Prostate gland (tissue), 2 donors: Measurements from ENCODE around the gene ITGAL. TPM values are rescaled to one million over a fixed set of nuclear protein-coding genes. Genes with fewer than 3 reads are reported as not detected.
A peak's percentile ranks its signal among the peaks of the same experiment; 100 is the strongest.

Source experiments
- DNase-seq: peaks from one replicate; pipeline ENCODE4 v3.0.0-alpha.2; 2019; ENCODE audit warnings: low spot score
- H3K27ac ChIP-seq, 2 donors: fragments of 200-600 bp; sonication (generic); 2 replicates each; pipeline ENCODE4 v1.5.1; 2017 to 2019
- H3K27me3 ChIP-seq: fragments of 200-600 bp; sonication (generic); replicated peaks from 2 replicates; pipeline ENCODE4 v1.5.1; 2019; ENCODE audit not compliant: insufficient read depth
- H3K36me3 ChIP-seq, 2 donors: fragments of 200-600 bp; sonication (generic); 1 replicate in 1 of 2; 2 replicates in 1 of 2; pipeline versions ENCODE4 v1.5.1 to v1.8.1; 2017 to 2019
- H3K4me1 ChIP-seq: fragments of 200-600 bp; sonication (generic); replicated peaks from 2 replicates; pipeline ENCODE4 v1.5.1; 2019
- H3K4me3 ChIP-seq, 2 donors: fragments of 200-600 bp; sonication (generic); 2 replicates each; pipeline ENCODE4 v1.5.1; 2017 to 2019
- H3K9me3 ChIP-seq: fragments of 200-600 bp; sonication (generic); 2 replicates; pipeline ENCODE4 v1.5.1; 2017
- POLR2A ChIP-seq: fragments of 450-650 bp; IDR thresholded peaks from one replicate; pipeline ENCODE4 v1.6.1; 2016; ENCODE audit warnings: antibody characterized with exemption, mild to moderate bottlenecking
- POLR2AphosphoS5 ChIP-seq: sonication (generic); formaldehyde crosslinking; IDR thresholded peaks from one replicate; pipeline ENCODE4 v1.6.1; 2017; ENCODE audit warnings: antibody characterized with exemption
- WGBS: methylation state at CpG from one replicate; pipeline ENCODE4 v1.1.5; 2018; 5-methylcytosine and 5-hydroxymethylcytosine counted together
- intact Hi-C: fragments of 100-400 bp; cut with DNase I; formaldehyde crosslinking; loops from one replicate; pipeline ENCODE4 v1.14.2; 2022
- total RNA-seq, 2 donors: library from RNA; depleted of rRNA; stranded (reverse); fragments of >200 nt; gene quantifications; one replicate each; pipeline ENCODE4 v1.1.0, GENCODE V29; 2016
- TF ChIP-seq, protein P1 (sequence below), 4 experiments: fragments of 200-600 bp in 2 of 4; fragments of 450-650 bp in 2 of 4; sonication (generic) in 2 of 4; IDR thresholded peaks; 1 replicate in 3 of 4; 2 replicates in 1 of 4; pipeline ENCODE4 v1.5.1; 2016 to 2019; ENCODE audit warnings: antibody characterized with exemption in 4 of 4, mild to moderate bottlenecking in 2 of 4, moderate library complexity in 2 of 4

The ITGAL gene
- total RNA-seq, 2 donors from 2014 or later: 2.5 to 12.7 TPM

- no peaks in the 10 kb centered on the region for H3K9me3 ChIP-seq
- no peaks in the 10 kb centered on the region for H3K27me3 ChIP-seq
- WGBS: 34% methylated on average over 6 of the region's 6 CpGs
- no peaks in the 10 kb centered on the region for H3K36me3 ChIP-seq
- H3K27ac ChIP-seq: peak overlapping the region in 1 of 2 donors; percentile 28
- TF ChIP-seq POLR2AphosphoS5 (peak; percentile 81), POLR2A (peak; percentile 32)
- TF ChIP-seq, protein P1, sequence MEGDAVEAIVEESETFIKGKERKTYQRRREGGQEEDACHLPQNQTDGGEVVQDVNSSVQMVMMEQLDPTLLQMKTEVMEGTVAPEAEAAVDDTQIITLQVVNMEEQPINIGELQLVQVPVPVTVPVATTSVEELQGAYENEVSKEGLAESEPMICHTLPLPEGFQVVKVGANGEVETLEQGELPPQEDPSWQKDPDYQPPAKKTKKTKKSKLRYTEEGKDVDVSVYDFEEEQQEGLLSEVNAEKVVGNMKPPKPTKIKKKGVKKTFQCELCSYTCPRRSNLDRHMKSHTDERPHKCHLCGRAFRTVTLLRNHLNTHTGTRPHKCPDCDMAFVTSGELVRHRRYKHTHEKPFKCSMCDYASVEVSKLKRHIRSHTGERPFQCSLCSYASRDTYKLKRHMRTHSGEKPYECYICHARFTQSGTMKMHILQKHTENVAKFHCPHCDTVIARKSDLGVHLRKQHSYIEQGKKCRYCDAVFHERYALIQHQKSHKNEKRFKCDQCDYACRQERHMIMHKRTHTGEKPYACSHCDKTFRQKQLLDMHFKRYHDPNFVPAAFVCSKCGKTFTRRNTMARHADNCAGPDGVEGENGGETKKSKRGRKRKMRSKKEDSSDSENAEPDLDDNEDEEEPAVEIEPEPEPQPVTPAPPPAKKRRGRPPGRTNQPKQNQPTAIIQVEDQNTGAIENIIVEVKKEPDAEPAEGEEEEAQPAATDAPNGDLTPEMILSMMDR (IDR thresholded peaks at IDR 0.05): no peak
- DNase-seq: peak; percentile 58
- peaks cover 6% of the 10 kb centered on the region for H3K4me1 ChIP-seq
- no peak overlapping the region for H3K4me3 ChIP-seq
- intact Hi-C loops: no loop called here
Measured at GRCh38 chr16:30567991-30568638, 95.6 kb downstream of the ITGAL start.

- H3K36me3 ChIP-seq: no peaks in the 10 kb centered on the region
- H3K27ac ChIP-seq: no peak overlapping the region
- H3K4me3 ChIP-seq: no peak overlapping the region
- no peak for DNase-seq
- H3K4me1 ChIP-seq: peaks cover 6% of the 10 kb centered on the region
- 96% methylated on average over 3 of the region's 3 CpGs for WGBS
- H3K9me3 ChIP-seq: no peaks in the 10 kb centered on the region
- no peaks in the 10 kb centered on the region for H3K27me3 ChIP-seq
- intact Hi-C loops: no loop called here
- TF ChIP-seq POLR2AphosphoS5: no peak
- TF ChIP-seq, protein P1 (IDR thresholded peaks at IDR 0.05): no peak
Measured at GRCh38 chr16:30569281-30569680, 96.7 kb downstream of the ITGAL start.

GRCh38 chr16:30569746-30570635, 97.4 kb downstream of the ITGAL start:
- H3K4me3 ChIP-seq: peak overlapping the region in 1 of 2 donors; percentile 77
- DNase-seq: no peak
- no peaks in the 10 kb centered on the region for H3K36me3 ChIP-seq
- H3K27ac ChIP-seq: peak overlapping the region; percentile 97 to 98
- H3K9me3 ChIP-seq: no peaks in the 10 kb centered on the region
- TF ChIP-seq, protein P1 (IDR thresholded peaks at IDR 0.05): no peak
- TF ChIP-seq POLR2A: no peak
- 89% methylated on average over 44 of the region's 44 CpGs for WGBS
- intact Hi-C loops: loop anchor here (5.0 kb wide), 1 partner anchor 82 kb away; the partner anchor contains the start of gene PRR14
- H3K27me3 ChIP-seq: no peaks in the 10 kb centered on the region
- H3K4me1 ChIP-seq: peaks cover 6% of the 10 kb centered on the region

- H3K27me3 ChIP-seq: no peaks in the 10 kb centered on the region
- H3K27ac ChIP-seq: peak overlapping the region; percentile 97 to 98
- no peaks in the 10 kb centered on the region for H3K36me3 ChIP-seq
- TF ChIP-seq, protein P1 (IDR thresholded peaks at IDR 0.05): no peak
- TF ChIP-seq POLR2A: no peak
- TF ChIP-seq POLR2AphosphoS5: no peak
- 6% methylated on average over 22 of the region's 22 CpGs for WGBS
- peak overlapping the region; percentile 65 to 77 for H3K4me3 ChIP-seq
- no peaks in the 10 kb centered on the region for H3K9me3 ChIP-seq
- intact Hi-C loops: loop anchor here (5.0 kb wide), 1 partner anchor 81 kb away; the partner anchor contains the start of gene PRR14
- DNase-seq: peak; percentile 22
- peaks cover 6% of the 10 kb centered on the region for H3K4me1 ChIP-seq
Measured at GRCh38 chr16:30570636-30571444, 98.3 kb downstream of the ITGAL start.
